Upper lobe of left lung (tissue), 4 donors: ENCODE data around the gene TTC33.

Source experiments
- CTCF ChIP-seq, 6 experiments: fragments of 450-650 bp in 4 of 6; fragments of 200-600 bp in 2 of 6; sonication (generic) in 2 of 6; IDR thresholded peaks; one replicate each; pipeline ENCODE4 v1.5.1; 2016 to 2019; ENCODE audit warnings: antibody characterized with exemption in 6 of 6
- EP300 ChIP-seq, 4 donors: sonication (generic); formaldehyde crosslinking; IDR thresholded peaks; one replicate each; pipeline ENCODE4 v1.5.1; 2017; ENCODE audit warnings: antibody characterized with exemption in 4 of 4, control low read depth in 2 of 4
- POLR2A ChIP-seq, 4 donors: fragments of 450-650 bp; IDR thresholded peaks; one replicate each; pipeline ENCODE4 v1.5.1; 2016 to 2017; ENCODE audit warnings: antibody characterized with exemption in 4 of 4, mild to moderate bottlenecking in 2 of 4

GRCh38 chr5:40585537-40586267 is 170.1 kb downstream of the TTC33 start:
- TF ChIP-seq POLR2A (IDR thresholded peaks at IDR 0.05) = no peak
- no peak for TF ChIP-seq CTCF (IDR thresholded peaks at IDR 0.05)
- no peak for TF ChIP-seq EP300 (IDR thresholded peaks at IDR 0.05)
